ENCODE measurements around the gene ATP8B2.

DNA sequence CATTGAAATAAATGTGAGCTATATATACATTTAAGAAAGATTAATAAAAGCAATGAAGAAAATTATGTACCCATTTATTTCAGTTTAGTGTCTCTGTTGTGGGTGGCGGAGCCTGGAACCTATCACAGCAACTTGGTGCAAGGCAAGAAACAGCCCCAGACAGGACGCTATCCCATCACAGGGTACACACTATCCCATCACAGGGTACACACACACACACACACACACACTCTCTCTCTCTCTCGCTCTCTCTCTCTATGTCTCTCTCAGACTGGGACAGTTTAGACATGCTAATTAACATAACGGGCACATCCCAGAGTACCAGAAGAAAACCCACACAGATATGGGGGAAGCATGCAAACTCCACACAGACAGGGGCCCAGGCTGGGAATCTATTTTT is 73.4 kb downstream of the ATP8B2 start:
- TF ChIP-seq, protein P1, sequence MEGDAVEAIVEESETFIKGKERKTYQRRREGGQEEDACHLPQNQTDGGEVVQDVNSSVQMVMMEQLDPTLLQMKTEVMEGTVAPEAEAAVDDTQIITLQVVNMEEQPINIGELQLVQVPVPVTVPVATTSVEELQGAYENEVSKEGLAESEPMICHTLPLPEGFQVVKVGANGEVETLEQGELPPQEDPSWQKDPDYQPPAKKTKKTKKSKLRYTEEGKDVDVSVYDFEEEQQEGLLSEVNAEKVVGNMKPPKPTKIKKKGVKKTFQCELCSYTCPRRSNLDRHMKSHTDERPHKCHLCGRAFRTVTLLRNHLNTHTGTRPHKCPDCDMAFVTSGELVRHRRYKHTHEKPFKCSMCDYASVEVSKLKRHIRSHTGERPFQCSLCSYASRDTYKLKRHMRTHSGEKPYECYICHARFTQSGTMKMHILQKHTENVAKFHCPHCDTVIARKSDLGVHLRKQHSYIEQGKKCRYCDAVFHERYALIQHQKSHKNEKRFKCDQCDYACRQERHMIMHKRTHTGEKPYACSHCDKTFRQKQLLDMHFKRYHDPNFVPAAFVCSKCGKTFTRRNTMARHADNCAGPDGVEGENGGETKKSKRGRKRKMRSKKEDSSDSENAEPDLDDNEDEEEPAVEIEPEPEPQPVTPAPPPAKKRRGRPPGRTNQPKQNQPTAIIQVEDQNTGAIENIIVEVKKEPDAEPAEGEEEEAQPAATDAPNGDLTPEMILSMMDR (IDR thresholded peaks at IDR 0.05) = no peak
- TF ChIP-seq POLR2A (IDR thresholded peaks at IDR 0.05) = no peak

All from esophagus squamous epithelium (tissue), 4 donors.